Measurements from ENCODE around the gene ZDHHC8. TPM values are rescaled to one million over a fixed set of nuclear protein-coding genes. Genes with fewer than 3 reads are reported as not detected.

The ZDHHC8 gene
- polyA plus RNA-seq, 6 donors from 2014 or later = 0.56 to 4.4 (median 2.5) TPM

- peaks cover 0 to 4% (median 0%) of the 10 kb centered on the region in 3 donors for H3K4me1 Mint-ChIP-seq
- H3K4me3 Mint-ChIP-seq = no peak overlapping the region
- no peak for ATAC-seq (ENCODE audit: low read depth in 2 of 2)
- H3K27ac Mint-ChIP-seq = no peak overlapping the region
- no peaks in the 10 kb centered on the region for H3K9me3 Mint-ChIP-seq
- DNase-seq = no peak
- no peaks in the 10 kb centered on the region for H3K36me3 Mint-ChIP-seq
- no peaks in the 10 kb centered on the region for H3K27me3 Mint-ChIP-seq
Observed at GRCh38 chr22:20185750-20186149, 54.1 kb downstream of the ZDHHC8 start.

GRCh38 chr22:20186183-20186870, 54.7 kb downstream of the ZDHHC8 start:
- Mint-ChIP-seq H3K27ac (no peak overlapping the region), H3K36me3 (no peaks in the 10 kb centered on the region), H3K4me3 (no peak overlapping the region), H3K4me1 (peaks cover 0 to 4% (median 0%) of the 10 kb centered on the region in 3 donors), H3K27me3 (no peaks in the 10 kb centered on the region), H3K9me3 (no peaks in the 10 kb centered on the region)
- ATAC-seq (ENCODE audit: low read depth in 2 of 2) = no peak
- no peak for DNase-seq

- H3K4me1 Mint-ChIP-seq = peaks cover 0 to 4% (median 0%) of the 10 kb centered on the region in 3 donors
- no peaks in the 10 kb centered on the region for H3K9me3 Mint-ChIP-seq
- H3K36me3 Mint-ChIP-seq = no peaks in the 10 kb centered on the region
- H3K27me3 Mint-ChIP-seq = no peaks in the 10 kb centered on the region
- ATAC-seq (ENCODE audit: low read depth in 2 of 2) (no peak), DNase-seq (no peak)
- H3K4me3 Mint-ChIP-seq = no peak overlapping the region
- no peak overlapping the region for H3K27ac Mint-ChIP-seq
Observed at GRCh38 chr22:20186871-20187546, 55.4 kb downstream of the ZDHHC8 start.

GRCh38 chr22:20187777-20188566, 56.4 kb downstream of the ZDHHC8 start:
- Mint-ChIP-seq H3K36me3 (no peaks in the 10 kb centered on the region), H3K27ac (no peak overlapping the region), H3K4me1 (peaks cover 0 to 1% (median 0%) of the 10 kb centered on the region in 3 donors), H3K9me3 (no peaks in the 10 kb centered on the region), H3K27me3 (no peaks in the 10 kb centered on the region), H3K4me3 (no peak overlapping the region)
- DNase-seq = no peak
- no peak for ATAC-seq (ENCODE audit: low read depth in 2 of 2)

- Mint-ChIP-seq H3K27ac (no peak overlapping the region), H3K9me3 (no peaks in the 10 kb centered on the region), H3K4me1 (no peaks in the 10 kb centered on the region)
Observed at GRCh38 chr22:20188567-20188877, 56.9 kb downstream of the ZDHHC8 start.

GRCh38 chr22:20191000-20191515, 59.5 kb downstream of the ZDHHC8 start:
- no peak for DNase-seq
- H3K27me3 Mint-ChIP-seq = no peaks in the 10 kb centered on the region
- no peak for ATAC-seq (ENCODE audit: low read depth in 2 of 2)
- H3K27ac Mint-ChIP-seq = no peak overlapping the region
- H3K36me3 Mint-ChIP-seq = no peaks in the 10 kb centered on the region
- no peaks in the 10 kb centered on the region for H3K9me3 Mint-ChIP-seq
- no peaks in the 10 kb centered on the region for H3K4me1 Mint-ChIP-seq
- no peak overlapping the region for H3K4me3 Mint-ChIP-seq

More at GRCh38 chr22:20188567-20188877, 56.9 kb downstream of the ZDHHC8 start:
- DNase-seq = no peak
- no peaks in the 10 kb centered on the region for H3K27me3 Mint-ChIP-seq
- no peak overlapping the region for H3K4me3 Mint-ChIP-seq
- no peaks in the 10 kb centered on the region for H3K36me3 Mint-ChIP-seq
- no peak for ATAC-seq (ENCODE audit: low read depth in 2 of 2)

- ATAC-seq (ENCODE audit: low read depth in 2 of 2) = no peak
- no peaks in the 10 kb centered on the region for H3K36me3 Mint-ChIP-seq
Observed at GRCh38 chr22:20191803-20192202, 60.2 kb downstream of the ZDHHC8 start.

GRCh38 chr22:20192293-20192971, 60.8 kb downstream of the ZDHHC8 start:
- Mint-ChIP-seq H3K4me3 (no peak overlapping the region), H3K36me3 (no peaks in the 10 kb centered on the region), H3K27me3 (no peaks in the 10 kb centered on the region), H3K4me1 (no peaks in the 10 kb centered on the region), H3K9me3 (no peaks in the 10 kb centered on the region), H3K27ac (no peak overlapping the region)
- ATAC-seq (ENCODE audit: low read depth in 2 of 2) = no peak
- no peak for DNase-seq

More at GRCh38 chr22:20191803-20192202, 60.2 kb downstream of the ZDHHC8 start:
- Mint-ChIP-seq H3K27me3 (no peaks in the 10 kb centered on the region), H3K9me3 (no peaks in the 10 kb centered on the region), H3K4me1 (no peaks in the 10 kb centered on the region), H3K4me3 (no peak overlapping the region), H3K27ac (no peak overlapping the region)
- no peak for DNase-seq

GRCh38 chr22:20192972-20193760, 61.6 kb downstream of the ZDHHC8 start:
- ATAC-seq (ENCODE audit: low read depth in 2 of 2) (no peak), DNase-seq (no peak)
- Mint-ChIP-seq H3K36me3 (no peaks in the 10 kb centered on the region), H3K27me3 (peaks cover 0 to 6% (median 0%) of the 10 kb centered on the region in 3 donors), H3K9me3 (no peaks in the 10 kb centered on the region), H3K4me1 (no peaks in the 10 kb centered on the region), H3K4me3 (no peak overlapping the region), H3K27ac (no peak overlapping the region)

- H3K36me3 Mint-ChIP-seq = no peaks in the 10 kb centered on the region
- DNase-seq (no peak), ATAC-seq (ENCODE audit: low read depth in 2 of 2) (no peak)
- peak overlapping the region in 1 of 6 donors; percentile 81 for H3K27ac Mint-ChIP-seq
- peaks cover 0 to 3% (median 0%) of the 10 kb centered on the region in 3 donors for H3K4me1 Mint-ChIP-seq
- H3K9me3 Mint-ChIP-seq = no peaks in the 10 kb centered on the region
- H3K4me3 Mint-ChIP-seq = no peak overlapping the region
- H3K27me3 Mint-ChIP-seq = peaks cover 0 to 11% (median 0%) of the 10 kb centered on the region in 3 donors
Observed at GRCh38 chr22:20193761-20194494, 62.3 kb downstream of the ZDHHC8 start.

GRCh38 chr22:20194681-20195593, 63.3 kb downstream of the ZDHHC8 start:
- no peaks in the 10 kb centered on the region for H3K9me3 Mint-ChIP-seq
- H3K27me3 Mint-ChIP-seq = peaks cover 0 to 11% (median 0%) of the 10 kb centered on the region in 3 donors
- no peaks in the 10 kb centered on the region for H3K36me3 Mint-ChIP-seq
- H3K27ac Mint-ChIP-seq = no peak overlapping the region
- no peak overlapping the region for H3K4me3 Mint-ChIP-seq
- DNase-seq = no peak
- peaks cover 0 to 3% (median 0%) of the 10 kb centered on the region in 3 donors for H3K4me1 Mint-ChIP-seq
- ATAC-seq (ENCODE audit: low read depth in 2 of 2) = peak in 1 of 2 donors; percentile 45
